Endothelial cell of umbilical vein (primary cell): ENCODE measurements around the gene ARL3.

Experiments used
- EZH2 ChIP-seq: IDR thresholded peaks from 2 replicates; pipeline ENCODE4 v1.6.1; 2012; ENCODE audit warnings: borderline replicate concordance, low read depth, mild to moderate bottlenecking, moderate library complexity, low read length, inconsistent platforms; ENCODE audit not compliant: severe bottlenecking
- FOS ChIP-seq: IDR thresholded peaks from 2 replicates; pipeline ENCODE4 v1.6.1; 2011; ENCODE audit warnings: mild to moderate bottlenecking, low read length, moderate library complexity, borderline replicate concordance; ENCODE audit not compliant: insufficient read depth
- GATA2 ChIP-seq: IDR thresholded peaks from 2 replicates; pipeline ENCODE4 v1.7.0; 2011; ENCODE audit warnings: low read depth, mild to moderate bottlenecking, moderate library complexity, mixed read lengths, low read length; ENCODE audit not compliant: insufficient read length, insufficient read depth
- JUN ChIP-seq: IDR thresholded peaks from 2 replicates; pipeline ENCODE4 v1.6.1; 2011; ENCODE audit warnings: borderline replicate concordance, low read depth; ENCODE audit not compliant: insufficient read length, insufficient read depth
- MYC ChIP-seq: IDR thresholded peaks from one replicate; pipeline ENCODE4 v1.6.1; 2011; ENCODE audit warnings: mild to moderate bottlenecking, low read depth, low read length
- POLR2A ChIP-seq: IDR thresholded peaks from 2 replicates; pipeline ENCODE4 v1.6.1; 2012; ENCODE audit warnings: low read depth, mild to moderate bottlenecking, control low read depth, low read length
- POLR2AphosphoS5 ChIP-seq: IDR thresholded peaks from 2 replicates; pipeline ENCODE4 v1.6.1; 2012; ENCODE audit warnings: low read depth, mild to moderate bottlenecking, control low read depth, low read length, moderate library complexity; ENCODE audit not compliant: insufficient read depth
- TF ChIP-seq, protein P1 (sequence below), 2 donors: IDR thresholded peaks; 1 replicate in 1 of 2; 2 replicates in 1 of 2; pipeline ENCODE4 v1.5.1; 2011; ENCODE audit warnings: low read length in 2 of 2, mild to moderate bottlenecking in 2 of 2, moderate library complexity in 2 of 2, control low read depth in 1 of 2, inconsistent platforms in 1 of 2, low read depth in 1 of 2; ENCODE audit not compliant: insufficient read depth in 1 of 2; ENCODE audit errors: extremely low read depth in 1 of 2
- TF ChIP-seq, protein P2 (sequence below): IDR thresholded peaks from 2 replicates; pipeline ENCODE4 v1.6.1; 2011; ENCODE audit not compliant: insufficient read depth, insufficient read length

- TF ChIP-seq POLR2A: no peak
- TF ChIP-seq, protein P1, sequence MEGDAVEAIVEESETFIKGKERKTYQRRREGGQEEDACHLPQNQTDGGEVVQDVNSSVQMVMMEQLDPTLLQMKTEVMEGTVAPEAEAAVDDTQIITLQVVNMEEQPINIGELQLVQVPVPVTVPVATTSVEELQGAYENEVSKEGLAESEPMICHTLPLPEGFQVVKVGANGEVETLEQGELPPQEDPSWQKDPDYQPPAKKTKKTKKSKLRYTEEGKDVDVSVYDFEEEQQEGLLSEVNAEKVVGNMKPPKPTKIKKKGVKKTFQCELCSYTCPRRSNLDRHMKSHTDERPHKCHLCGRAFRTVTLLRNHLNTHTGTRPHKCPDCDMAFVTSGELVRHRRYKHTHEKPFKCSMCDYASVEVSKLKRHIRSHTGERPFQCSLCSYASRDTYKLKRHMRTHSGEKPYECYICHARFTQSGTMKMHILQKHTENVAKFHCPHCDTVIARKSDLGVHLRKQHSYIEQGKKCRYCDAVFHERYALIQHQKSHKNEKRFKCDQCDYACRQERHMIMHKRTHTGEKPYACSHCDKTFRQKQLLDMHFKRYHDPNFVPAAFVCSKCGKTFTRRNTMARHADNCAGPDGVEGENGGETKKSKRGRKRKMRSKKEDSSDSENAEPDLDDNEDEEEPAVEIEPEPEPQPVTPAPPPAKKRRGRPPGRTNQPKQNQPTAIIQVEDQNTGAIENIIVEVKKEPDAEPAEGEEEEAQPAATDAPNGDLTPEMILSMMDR (IDR thresholded peaks at IDR 0.05; ENCODE audit: extremely low read depth in 1 of 2, insufficient read depth in 1 of 2, low read depth in 1 of 2, low read length in 2 of 2): no peak
- TF ChIP-seq GATA2: no peak
- no peak for TF ChIP-seq EZH2
- no peak for TF ChIP-seq FOS
- no peak for TF ChIP-seq MYC
- peak; percentile 23 for TF ChIP-seq POLR2AphosphoS5
- TF ChIP-seq, protein P2, sequence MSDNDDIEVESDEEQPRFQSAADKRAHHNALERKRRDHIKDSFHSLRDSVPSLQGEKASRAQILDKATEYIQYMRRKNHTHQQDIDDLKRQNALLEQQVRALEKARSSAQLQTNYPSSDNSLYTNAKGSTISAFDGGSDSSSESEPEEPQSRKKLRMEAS: no peak
- TF ChIP-seq JUN: no peak
Observed at GRCh38 chr10:102627736-102628293, 86.4 kb downstream of the ARL3 start.
